GM23338 (cell line): ENCODE results near the gene CEP44. TPM values are rescaled to one million over a fixed set of nuclear protein-coding genes. Genes with fewer than 3 reads are reported as not detected.

Experiments used
- ATAC-seq: fragments of 200-7000 bp; cut with Tn5 transposase; 3 replicates; pipeline ENCODE4 v1.9.1; 2020
- DNase-seq: peaks from one replicate; pipeline ENCODE4 v3.0.0-alpha.2; 2015; ENCODE audit warnings: low spot score
- H2AFZ ChIP-seq: fragments of 200-600 bp; sonication (generic); 2 replicates; pipeline ENCODE4 v1.8.0; 2016; ENCODE audit warnings: antibody characterized with exemption, mild to moderate bottlenecking, moderate library complexity
- H3F3A ChIP-seq: fragments of 200-600 bp; sonication (generic); replicated peaks from 2 replicates; pipeline ENCODE4 v1.8.0; 2017; ENCODE audit warnings: antibody characterized with exemption, mixed run types, low read depth
- H3K27ac ChIP-seq: fragments of 200-600 bp; sonication (generic); 2 replicates; pipeline ENCODE4 v1.6.1; 2016; ENCODE audit warnings: low read depth
- H3K27me3 ChIP-seq: fragments of 200-600 bp; sonication (generic); 2 replicates; pipeline ENCODE4 v1.8.0; 2016; ENCODE audit warnings: mild to moderate bottlenecking, mixed run types, moderate library complexity; ENCODE audit not compliant: insufficient read depth
- H3K36me3 ChIP-seq: fragments of 200-600 bp; sonication (generic); 2 replicates; pipeline ENCODE4 v1.8.0; 2016; ENCODE audit warnings: mild to moderate bottlenecking; ENCODE audit not compliant: insufficient read depth
- H3K4me1 ChIP-seq: fragments of 200-600 bp; sonication (generic); 2 replicates; pipeline ENCODE4 v1.8.0; 2016; ENCODE audit warnings: mild to moderate bottlenecking, moderate library complexity; ENCODE audit not compliant: insufficient read depth
- H3K4me2 ChIP-seq: fragments of 200-600 bp; sonication (generic); 2 replicates; pipeline ENCODE4 v1.7.1; 2017; ENCODE audit warnings: mixed run types
- H3K4me3 ChIP-seq: fragments of 200-600 bp; sonication (generic); 2 replicates; pipeline ENCODE4 v1.6.1; 2016; ENCODE audit warnings: mixed run types
- H3K79me2 ChIP-seq: fragments of 200-600 bp; sonication (generic); replicated peaks from 2 replicates; pipeline ENCODE4 v1.8.0; 2017; ENCODE audit warnings: mild to moderate bottlenecking; ENCODE audit not compliant: insufficient read depth
- H3K9me2 ChIP-seq: fragments of 200-600 bp; sonication (generic); 2 replicates; pipeline ENCODE4 v1.8.0; 2017; ENCODE audit not compliant: insufficient read depth
- H4K20me1 ChIP-seq: fragments of 200-600 bp; sonication (generic); replicated peaks from 2 replicates; pipeline ENCODE4 v1.8.0; 2017; ENCODE audit warnings: mild to moderate bottlenecking; ENCODE audit not compliant: insufficient read depth
- H3K27ac Mint-ChIP-seq: 2 replicates; pipeline ENCODE4 v1.8.0; 2020; ENCODE audit warnings: inconsistent platforms, mild to moderate bottlenecking, moderate library complexity, mixed read lengths
- H3K27me3 Mint-ChIP-seq: 3 replicates; pipeline ENCODE4 v1.8.0; 2022; ENCODE audit warnings: low read depth, mild to moderate bottlenecking, moderate library complexity, mixed read lengths, inconsistent platforms; ENCODE audit not compliant: insufficient read depth, poor library complexity
- H3K36me3 Mint-ChIP-seq: 3 replicates; pipeline ENCODE4 v1.8.0; 2021; ENCODE audit warnings: low read depth, mild to moderate bottlenecking, inconsistent platforms, moderate library complexity, mixed read lengths
- H3K4me1 Mint-ChIP-seq: 3 replicates; pipeline ENCODE4 v1.8.0; 2020; ENCODE audit warnings: mild to moderate bottlenecking, inconsistent platforms, mixed read lengths
- H3K4me3 Mint-ChIP-seq: 3 replicates; pipeline ENCODE4 v1.8.0; 2021; ENCODE audit warnings: moderate library complexity, mild to moderate bottlenecking, inconsistent platforms, mixed read lengths
- H3K9me3 Mint-ChIP-seq: 3 replicates; pipeline ENCODE4 v1.8.0; 2020; ENCODE audit warnings: moderate library complexity, mild to moderate bottlenecking, inconsistent platforms, mixed read lengths
- CREB1 ChIP-seq: fragments of 250-450 bp; sonication (Bioruptor Pico); IDR thresholded peaks from 2 replicates; pipeline ENCODE4 v1.5.0; 2020; ENCODE audit warnings: low read depth, mild to moderate bottlenecking, moderate library complexity
- EZH2 ChIP-seq: fragments of 200-600 bp; sonication (generic); IDR thresholded peaks from one replicate; pipeline ENCODE4 v1.8.0; 2017; ENCODE audit warnings: antibody characterized with exemption, mild to moderate bottlenecking, low read depth; ENCODE audit not compliant: unreplicated experiment
- EZH2phosphoT487 ChIP-seq: fragments of 200-600 bp; sonication (generic); IDR thresholded peaks from one replicate; pipeline ENCODE4 v1.8.1; 2018; ENCODE audit warnings: antibody characterized with exemption; ENCODE audit not compliant: unreplicated experiment
- JUNB ChIP-seq: IDR thresholded peaks from one replicate; pipeline ENCODE4 v1.6.1; 2016; ENCODE audit warnings: antibody characterized with exemption; ENCODE audit not compliant: unreplicated experiment
- NANOG ChIP-seq: IDR thresholded peaks from 2 replicates; pipeline ENCODE4 v1.6.1; 2016; ENCODE audit warnings: antibody characterized with exemption, borderline replicate concordance
- POLR2AphosphoS5 ChIP-seq: IDR thresholded peaks from 2 replicates; pipeline ENCODE4 v1.6.1; 2016; ENCODE audit warnings: antibody characterized with exemption, low read depth
- STAT1 ChIP-seq: IDR thresholded peaks from one replicate; pipeline ENCODE4 v1.6.1; 2016; ENCODE audit warnings: antibody characterized with exemption; ENCODE audit not compliant: unreplicated experiment
- ZNF114 ChIP-seq: fragments of 250-450 bp; sonication (Bioruptor Pico); IDR thresholded peaks from 2 replicates; pipeline ENCODE4 v1.5.0; 2020; ENCODE audit warnings: mild to moderate bottlenecking, moderate library complexity
- ZNF331 ChIP-seq: fragments of 250-450 bp; sonication (Bioruptor Pico); IDR thresholded peaks from 2 replicates; pipeline ENCODE4 v1.5.0; 2020; ENCODE audit warnings: low read depth, mild to moderate bottlenecking, moderate library complexity
- polyA plus RNA-seq: library from polyadenylated mRNA; unstranded; fragments of >200 nt; fragmentation: Nextera tagmentation; extraction: Ambion mirVana; gene quantifications from 2 replicates; pipeline ENCODE4 v1.2.1, GENCODE V29; 2016
- total RNA-seq: library from RNA; depleted of rRNA; stranded (reverse); fragments of >200 nt; shearing (Covaris generic); gene quantifications from 2 replicates; pipeline ENCODE4 v1.2.3, GENCODE V29; 2014
- TF ChIP-seq, protein P1 (sequence below): IDR thresholded peaks from one replicate; pipeline ENCODE4 v1.6.1; 2018; ENCODE audit warnings: antibody characterized with exemption; ENCODE audit not compliant: unreplicated experiment
- TF ChIP-seq, protein P2 (sequence below): IDR thresholded peaks from 2 replicates; pipeline ENCODE4 v1.6.1; 2016; ENCODE audit warnings: antibody characterized with exemption
- TF ChIP-seq, protein P3 (sequence below), 2 experiments: fragments of 200-600 bp in 1 of 2; sonication (generic) in 1 of 2; conservative IDR thresholded peaks; 2 replicates each; pipeline versions ENCODE4 v1.5.1 to v1.6.1; 2016 to 2017; ENCODE audit warnings: antibody characterized with exemption in 2 of 2, low read depth in 2 of 2, mild to moderate bottlenecking in 2 of 2, moderate library complexity in 1 of 2

The CEP44 gene
- total and polyA plus RNA-seq, 2 experiments from 2014 or later: 12.1 to 17.4 TPM

DNA sequence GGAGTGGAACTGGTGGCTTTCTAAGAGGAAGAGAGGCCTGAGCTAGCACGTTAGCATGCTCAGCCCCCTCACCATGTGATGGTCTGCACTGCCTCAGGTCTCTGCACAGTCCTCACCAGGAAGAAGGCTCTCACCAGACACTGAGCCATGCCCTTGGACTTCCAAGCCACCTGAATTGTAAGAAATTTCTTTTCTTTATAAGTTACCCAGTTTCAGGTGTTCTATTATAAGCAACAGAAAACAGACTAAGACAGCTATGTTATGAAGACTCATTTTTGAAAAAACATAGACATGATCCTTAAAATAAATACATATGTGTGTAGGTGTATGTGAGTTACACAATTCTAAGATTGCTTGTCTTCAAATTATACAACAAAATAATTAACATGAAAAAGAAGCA is 74.7 kb downstream of the CEP44 start:
- H3K27ac ChIP-seq: no peak overlapping the region
- no peaks in the 10 kb centered on the region for H3F3A ChIP-seq
- H3K27me3 ChIP-seq: no peaks in the 10 kb centered on the region
- no peaks in the 10 kb centered on the region for H3K79me2 ChIP-seq
- ATAC-seq (no peak), DNase-seq (no peak)
- H2AFZ ChIP-seq: no peak overlapping the region
- no peaks in the 10 kb centered on the region for H4K20me1 ChIP-seq
- Mint-ChIP-seq H3K9me3 (no peaks in the 10 kb centered on the region; the same call in 2 of the 3 replicates), H3K4me3 (no peak overlapping the region), H3K27ac (no peak overlapping the region), H3K4me1 (no peaks in the 10 kb centered on the region), H3K27me3 (peaks cover 1% of the 10 kb centered on the region), H3K36me3 (no peaks in the 10 kb centered on the region)
- H3K4me1 ChIP-seq: no peaks in the 10 kb centered on the region
- no peak for TF ChIP-seq ZNF331 (CRISPR knock-in tag)
- TF ChIP-seq, protein P1, sequence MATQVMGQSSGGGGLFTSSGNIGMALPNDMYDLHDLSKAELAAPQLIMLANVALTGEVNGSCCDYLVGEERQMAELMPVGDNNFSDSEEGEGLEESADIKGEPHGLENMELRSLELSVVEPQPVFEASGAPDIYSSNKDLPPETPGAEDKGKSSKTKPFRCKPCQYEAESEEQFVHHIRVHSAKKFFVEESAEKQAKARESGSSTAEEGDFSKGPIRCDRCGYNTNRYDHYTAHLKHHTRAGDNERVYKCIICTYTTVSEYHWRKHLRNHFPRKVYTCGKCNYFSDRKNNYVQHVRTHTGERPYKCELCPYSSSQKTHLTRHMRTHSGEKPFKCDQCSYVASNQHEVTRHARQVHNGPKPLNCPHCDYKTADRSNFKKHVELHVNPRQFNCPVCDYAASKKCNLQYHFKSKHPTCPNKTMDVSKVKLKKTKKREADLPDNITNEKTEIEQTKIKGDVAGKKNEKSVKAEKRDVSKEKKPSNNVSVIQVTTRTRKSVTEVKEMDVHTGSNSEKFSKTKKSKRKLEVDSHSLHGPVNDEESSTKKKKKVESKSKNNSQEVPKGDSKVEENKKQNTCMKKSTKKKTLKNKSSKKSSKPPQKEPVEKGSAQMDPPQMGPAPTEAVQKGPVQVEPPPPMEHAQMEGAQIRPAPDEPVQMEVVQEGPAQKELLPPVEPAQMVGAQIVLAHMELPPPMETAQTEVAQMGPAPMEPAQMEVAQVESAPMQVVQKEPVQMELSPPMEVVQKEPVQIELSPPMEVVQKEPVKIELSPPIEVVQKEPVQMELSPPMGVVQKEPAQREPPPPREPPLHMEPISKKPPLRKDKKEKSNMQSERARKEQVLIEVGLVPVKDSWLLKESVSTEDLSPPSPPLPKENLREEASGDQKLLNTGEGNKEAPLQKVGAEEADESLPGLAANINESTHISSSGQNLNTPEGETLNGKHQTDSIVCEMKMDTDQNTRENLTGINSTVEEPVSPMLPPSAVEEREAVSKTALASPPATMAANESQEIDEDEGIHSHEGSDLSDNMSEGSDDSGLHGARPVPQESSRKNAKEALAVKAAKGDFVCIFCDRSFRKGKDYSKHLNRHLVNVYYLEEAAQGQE: no peak
- H3K9me2 ChIP-seq: no peaks in the 10 kb centered on the region
- no peak overlapping the region for H3K4me2 ChIP-seq
- no peak overlapping the region for H3K4me3 ChIP-seq
- no peaks in the 10 kb centered on the region for H3K36me3 ChIP-seq

DNA sequence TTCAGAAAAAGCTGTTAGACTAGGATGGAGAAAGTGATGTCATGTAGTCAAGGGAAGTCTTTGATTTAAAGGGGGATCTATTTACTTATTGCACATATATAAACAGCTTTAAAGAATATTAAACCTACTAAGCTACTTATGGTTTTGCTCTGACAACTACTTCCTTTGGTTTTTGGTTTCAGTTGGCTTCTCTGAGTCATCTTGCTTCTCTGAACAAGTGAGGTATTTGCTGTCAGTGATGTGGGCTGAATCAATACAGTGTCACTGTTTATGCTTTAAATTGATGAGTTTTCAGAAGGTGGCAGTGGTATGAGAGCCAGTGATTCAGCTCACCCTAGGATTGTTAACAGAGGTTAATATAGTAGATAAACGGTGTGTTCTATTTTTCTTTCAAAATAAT is 75.1 kb downstream of the CEP44 start:
- Mint-ChIP-seq H3K36me3 (peaks cover 2% of the 10 kb centered on the region; the same call in 1 of the 3 replicates), H3K9me3 (peaks cover 2% of the 10 kb centered on the region; the same call in 1 of the 3 replicates), H3K27me3 (peaks cover 1% of the 10 kb centered on the region), H3K4me1 (no peaks in the 10 kb centered on the region), H3K4me3 (no peak overlapping the region), H3K27ac (no peak overlapping the region)
- Histone ChIP-seq H3K4me1 (no peaks in the 10 kb centered on the region), H3K9me2 (no peaks in the 10 kb centered on the region), H4K20me1 (no peaks in the 10 kb centered on the region), H3F3A (no peaks in the 10 kb centered on the region), H2AFZ (no peak overlapping the region), H3K27ac (no peak overlapping the region), H3K79me2 (no peaks in the 10 kb centered on the region), H3K36me3 (no peaks in the 10 kb centered on the region), H3K4me2 (no peak overlapping the region), H3K27me3 (no peaks in the 10 kb centered on the region), H3K4me3 (no peak overlapping the region)
- no peak for ATAC-seq
- no peak for DNase-seq
- TF ChIP-seq JUNB (no peak), POLR2AphosphoS5 (no peak), CREB1 (no peak), NANOG (no peak), EZH2phosphoT487 (no peak), EZH2 (no peak), ZNF331 (CRISPR knock-in tag) (no peak), ZNF114 (no peak), STAT1 (no peak)
- TF ChIP-seq, protein P1: no peak
- TF ChIP-seq, protein P2, sequence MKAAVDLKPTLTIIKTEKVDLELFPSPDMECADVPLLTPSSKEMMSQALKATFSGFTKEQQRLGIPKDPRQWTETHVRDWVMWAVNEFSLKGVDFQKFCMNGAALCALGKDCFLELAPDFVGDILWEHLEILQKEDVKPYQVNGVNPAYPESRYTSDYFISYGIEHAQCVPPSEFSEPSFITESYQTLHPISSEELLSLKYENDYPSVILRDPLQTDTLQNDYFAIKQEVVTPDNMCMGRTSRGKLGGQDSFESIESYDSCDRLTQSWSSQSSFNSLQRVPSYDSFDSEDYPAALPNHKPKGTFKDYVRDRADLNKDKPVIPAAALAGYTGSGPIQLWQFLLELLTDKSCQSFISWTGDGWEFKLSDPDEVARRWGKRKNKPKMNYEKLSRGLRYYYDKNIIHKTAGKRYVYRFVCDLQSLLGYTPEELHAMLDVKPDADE: no peak
- TF ChIP-seq, protein P3, sequence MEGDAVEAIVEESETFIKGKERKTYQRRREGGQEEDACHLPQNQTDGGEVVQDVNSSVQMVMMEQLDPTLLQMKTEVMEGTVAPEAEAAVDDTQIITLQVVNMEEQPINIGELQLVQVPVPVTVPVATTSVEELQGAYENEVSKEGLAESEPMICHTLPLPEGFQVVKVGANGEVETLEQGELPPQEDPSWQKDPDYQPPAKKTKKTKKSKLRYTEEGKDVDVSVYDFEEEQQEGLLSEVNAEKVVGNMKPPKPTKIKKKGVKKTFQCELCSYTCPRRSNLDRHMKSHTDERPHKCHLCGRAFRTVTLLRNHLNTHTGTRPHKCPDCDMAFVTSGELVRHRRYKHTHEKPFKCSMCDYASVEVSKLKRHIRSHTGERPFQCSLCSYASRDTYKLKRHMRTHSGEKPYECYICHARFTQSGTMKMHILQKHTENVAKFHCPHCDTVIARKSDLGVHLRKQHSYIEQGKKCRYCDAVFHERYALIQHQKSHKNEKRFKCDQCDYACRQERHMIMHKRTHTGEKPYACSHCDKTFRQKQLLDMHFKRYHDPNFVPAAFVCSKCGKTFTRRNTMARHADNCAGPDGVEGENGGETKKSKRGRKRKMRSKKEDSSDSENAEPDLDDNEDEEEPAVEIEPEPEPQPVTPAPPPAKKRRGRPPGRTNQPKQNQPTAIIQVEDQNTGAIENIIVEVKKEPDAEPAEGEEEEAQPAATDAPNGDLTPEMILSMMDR (conservative IDR thresholded peaks at IDR 0.05; ENCODE audit: low read depth in 2 of 2): no peak
